Panc1 (cell line): ENCODE measurements around the gene PSKH1. TPM values are rescaled to one million over a fixed set of nuclear protein-coding genes. Genes with fewer than 3 reads are reported as not detected.

Experiments used
- ATAC-seq: fragments of 200-7000 bp; cut with Tn5 transposase; 2 replicates; pipeline ENCODE4 v1.9.1; 2020; ENCODE audit warnings: mild to moderate bottlenecking, moderate library complexity
- BruUV-seq: library from RNA; stranded (reverse); fragments of 400-500 nt; replicated peaks from 2 replicates; lab custom pipeline; 2021; lab: Mats Ljungman, UMichigan
- CTCF ChIA-PET: fragments of 300-600 bp; sonication (Branson Sonifier 250); formaldehyde crosslinking; loops from one replicate; lab custom pipeline; 2022; ENCODE audit warnings: antibody characterized with exemption; lab: Charles Lee
- POLR2A ChIA-PET: fragments of 300-600 bp; sonication (Branson Sonifier 250); formaldehyde crosslinking; loops from one replicate; lab custom pipeline; 2022; ENCODE audit warnings: antibody characterized with exemption; lab: Charles Lee
- DNase-seq: peaks from one replicate; pipeline ENCODE4 v3.0.0-alpha.2; 2010; ENCODE audit warnings: low read depth, low spot score
- H3K27ac ChIP-seq: 2 replicates; pipeline ENCODE4 v1.5.1; 2011; ENCODE audit warnings: mild to moderate bottlenecking, low read length, inconsistent platforms
- H3K27me3 ChIP-seq: fragments of 200-500 bp; sonication (Bioruptor generic); 2 replicates; pipeline ENCODE4 v1.6.0; 2014; ENCODE audit warnings: low read length, inconsistent platforms; ENCODE audit not compliant: control insufficient read depth, insufficient read depth
- H3K36me3 ChIP-seq: fragments of 200-500 bp; sonication (Bioruptor generic); 2 replicates; pipeline ENCODE4 v1.5.1; 2014; ENCODE audit warnings: inconsistent platforms, mild to moderate bottlenecking, low read length, moderate library complexity; ENCODE audit not compliant: control insufficient read depth, insufficient read depth
- H3K4me1 ChIP-seq: 2 replicates; pipeline ENCODE4 v1.5.1; 2011; ENCODE audit warnings: inconsistent platforms, mild to moderate bottlenecking, low read length, moderate library complexity; ENCODE audit not compliant: control insufficient read depth, insufficient read depth
- H3K4me3 ChIP-seq, 2 experiments: 2 replicates each; pipeline ENCODE4 v1.5.1; 2011 to 2012; ENCODE audit warnings: low read depth in 2 of 2, low read length in 2 of 2, mild to moderate bottlenecking in 2 of 2, inconsistent platforms in 1 of 2, moderate library complexity in 1 of 2
- H3K9me3 ChIP-seq: fragments of 200-500 bp; sonication (Bioruptor generic); 2 replicates; pipeline ENCODE4 v1.5.1; 2014; ENCODE audit warnings: low read depth, mild to moderate bottlenecking, inconsistent platforms, low read length, moderate library complexity; ENCODE audit not compliant: control insufficient read depth, insufficient read depth
- POLR2AphosphoS5 ChIP-seq: IDR thresholded peaks from 2 replicates; pipeline ENCODE4 v1.6.1; 2012; ENCODE audit warnings: mild to moderate bottlenecking, low read depth, low read length, moderate library complexity
- REST ChIP-seq, 2 experiments: IDR thresholded peaks; 2 replicates each; pipeline ENCODE4 v1.6.1; 2011 to 2012; ENCODE audit warnings: low read depth in 2 of 2, control low read depth in 1 of 2, low read length in 1 of 2, mild to moderate bottlenecking in 1 of 2, moderate library complexity in 1 of 2; ENCODE audit not compliant: insufficient read depth in 1 of 2
- SIN3A ChIP-seq: IDR thresholded peaks from 2 replicates; pipeline ENCODE4 v1.6.1; 2012; ENCODE audit warnings: low read depth, mild to moderate bottlenecking, low read length, moderate library complexity, borderline replicate concordance; ENCODE audit not compliant: insufficient read depth
- TCF7L2 ChIP-seq: IDR thresholded peaks from 2 replicates; pipeline ENCODE4 v1.6.1; 2011; ENCODE audit warnings: mild to moderate bottlenecking, low read depth, low read length, inconsistent platforms
- in situ Hi-C: cut with HindIII; loops from 2 replicates; pipeline ENCODE4 v1.10.0; 2016; ENCODE audit warnings: low sequenced_read_pairs, low pct_unique_long_range_greater_than_20kb
- intact Hi-C: fragments of 100-400 bp; cut with micrococcal nuclease; formaldehyde crosslinking; loops from one replicate; pipeline ENCODE4 v1.10.0; 2022; ENCODE audit not compliant: unreplicated experiment
- total RNA-seq: library from RNA; stranded (reverse); gene quantifications from one replicate; pipeline ENCODE4 v1.2.1, GENCODE V29; 2021; ENCODE audit not compliant: unreplicated experiment
- TF ChIP-seq, protein P1 (sequence below): fragments of 450-650 bp; IDR thresholded peaks from 2 replicates; pipeline ENCODE4 v1.5.1; 2017; ENCODE audit warnings: mild to moderate bottlenecking

PSKH1 gene
- total RNA-seq, 1 experiment from 2014 or later, result 17.8 TPM

- Histone ChIP-seq H3K36me3 (no peaks in the 10 kb centered on the region), H3K27ac (peak within 1 kb of the TSS; percentile 88), H3K27me3 (no peaks in the 10 kb centered on the region), H3K4me3 (peak within 1 kb of the TSS; percentile 69 to 85), H3K4me1 (peaks cover 15% of the 10 kb centered on the region), H3K9me3 (no peaks in the 10 kb centered on the region)
- in situ Hi-C loops, result no loop called here
- TF ChIP-seq REST (IDR thresholded peaks at IDR 0.05; ENCODE audit: insufficient read depth in 1 of 2, low read depth in 2 of 2, low read length in 1 of 2), result no peak
- 0 out of 2 replicates have a peak, but pooled peaks have one; percentile 21 for TF ChIP-seq POLR2AphosphoS5
- TF ChIP-seq, protein P1, sequence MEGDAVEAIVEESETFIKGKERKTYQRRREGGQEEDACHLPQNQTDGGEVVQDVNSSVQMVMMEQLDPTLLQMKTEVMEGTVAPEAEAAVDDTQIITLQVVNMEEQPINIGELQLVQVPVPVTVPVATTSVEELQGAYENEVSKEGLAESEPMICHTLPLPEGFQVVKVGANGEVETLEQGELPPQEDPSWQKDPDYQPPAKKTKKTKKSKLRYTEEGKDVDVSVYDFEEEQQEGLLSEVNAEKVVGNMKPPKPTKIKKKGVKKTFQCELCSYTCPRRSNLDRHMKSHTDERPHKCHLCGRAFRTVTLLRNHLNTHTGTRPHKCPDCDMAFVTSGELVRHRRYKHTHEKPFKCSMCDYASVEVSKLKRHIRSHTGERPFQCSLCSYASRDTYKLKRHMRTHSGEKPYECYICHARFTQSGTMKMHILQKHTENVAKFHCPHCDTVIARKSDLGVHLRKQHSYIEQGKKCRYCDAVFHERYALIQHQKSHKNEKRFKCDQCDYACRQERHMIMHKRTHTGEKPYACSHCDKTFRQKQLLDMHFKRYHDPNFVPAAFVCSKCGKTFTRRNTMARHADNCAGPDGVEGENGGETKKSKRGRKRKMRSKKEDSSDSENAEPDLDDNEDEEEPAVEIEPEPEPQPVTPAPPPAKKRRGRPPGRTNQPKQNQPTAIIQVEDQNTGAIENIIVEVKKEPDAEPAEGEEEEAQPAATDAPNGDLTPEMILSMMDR, result no peak
- TF ChIP-seq SIN3A, result peak; percentile 64; the same call in 1 of the 2 replicates
- no peak for TF ChIP-seq TCF7L2
- intact Hi-C loops, result no loop called here
- ChIA-PET CTCF (interaction anchor here (0.7 kb wide), 1 partner anchor 25 kb away, joined by 12 read pairs; no protein-coding TSS in a partner anchor), POLR2A (interaction anchor here (0.5 kb wide), 1 partner anchor 236 kb away, joined by 4 read pairs; no protein-coding TSS in a partner anchor)
- ATAC-seq (peak; percentile 91), DNase-seq (no peak)
- no TSS peak for BruUV-seq
These were observed 75.6 kb downstream of the PSKH1 start, which contains the start of gene SLC12A4 for GRCh38 chr16:67968400-67969253. Gene SLC12A4 (minus strand): TSS chr16:67968637. CDS start chr16:67968553, 84 bp downstream.

DNA sequence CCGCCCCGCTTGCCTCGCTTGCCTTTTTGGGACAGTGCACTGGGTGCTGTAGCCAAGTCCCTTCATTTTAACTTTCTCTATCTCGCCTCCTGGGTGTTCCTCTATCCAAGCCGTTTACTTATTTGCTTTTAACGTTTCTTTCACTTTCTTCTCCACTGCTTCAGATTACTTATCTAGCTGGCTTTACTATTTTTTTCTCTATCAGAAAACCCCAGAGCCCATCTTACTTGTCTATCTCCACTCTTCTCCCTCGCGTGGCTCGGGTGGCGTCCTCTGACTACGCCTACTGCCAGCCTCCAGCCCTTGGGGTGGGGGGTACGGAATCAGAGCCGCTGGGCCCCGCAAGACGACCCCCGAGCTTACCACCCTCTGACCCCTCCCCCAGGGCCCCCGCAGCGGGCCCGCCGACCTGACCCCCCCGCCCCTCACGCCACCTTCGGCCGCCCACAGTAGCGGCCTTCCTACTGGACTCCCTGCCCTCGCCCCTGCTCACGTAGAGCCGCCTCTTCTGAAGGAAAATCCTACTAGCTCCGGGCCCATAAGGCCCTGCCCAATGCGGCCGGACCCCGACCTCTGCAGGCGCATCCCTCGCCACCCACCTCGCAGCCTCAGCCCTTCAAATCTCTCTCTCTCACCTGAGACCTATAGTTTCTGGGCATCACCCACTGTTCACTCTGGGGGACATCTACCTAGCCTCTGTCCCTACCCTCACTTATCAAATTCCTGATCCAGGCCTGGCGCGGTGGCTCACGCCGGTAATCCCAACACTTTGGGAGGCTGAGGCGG lies 76.4 kb downstream of the PSKH1 start:
- ChIA-PET CTCF (interaction anchor here (0.6 to 0.7 kb wide), 2 partner anchors 26 to 294 kb away, joined by 10 to 12 read pairs; no protein-coding TSS in a partner anchor), POLR2A (no interaction called here)
- no peaks in the 10 kb centered on the region for H3K9me3 ChIP-seq
- peaks cover 15% of the 10 kb centered on the region for H3K4me1 ChIP-seq
- BruUV-seq, result no TSS peak
- ATAC-seq, result no peak; the same call in 1 of the 2 replicates
- no peak for TF ChIP-seq POLR2AphosphoS5
- TF ChIP-seq TCF7L2, result no peak
- TF ChIP-seq, protein P1, result no peak
- no peak for TF ChIP-seq REST (IDR thresholded peaks at IDR 0.05; ENCODE audit: insufficient read depth in 1 of 2, low read depth in 2 of 2, low read length in 1 of 2)
- no peak for TF ChIP-seq SIN3A
- in situ Hi-C loops (no loop called here), intact Hi-C loops (no loop called here)
- no peaks in the 10 kb centered on the region for H3K36me3 ChIP-seq
- no peak for DNase-seq
- peak overlapping the region; percentile 69 to 85 for H3K4me3 ChIP-seq
- H3K27me3 ChIP-seq, result no peaks in the 10 kb centered on the region
- peak overlapping the region; percentile 54 for H3K27ac ChIP-seq
